H7 (cell line): ENCODE measurements around the gene ACOXL. TPM values are rescaled to one million over a fixed set of nuclear protein-coding genes. Genes with fewer than 3 reads are reported as not detected.
"Not testable (repeated sequence)": the region's sequence is repeated elsewhere in the genome, so short reads cannot be mapped to it uniquely, and the experiment has no call there.

Source experiments
- DNase-seq: peaks from one replicate; pipeline ENCODE4 v3.0.0; 2012
- H3K27me3 ChIP-seq: 2 replicates; pipeline ENCODE4 v1.6.0; 2011; ENCODE audit warnings: mild to moderate bottlenecking, low read length; ENCODE audit not compliant: control insufficient read depth, insufficient read depth
- H3K36me3 ChIP-seq: replicated peaks from 2 replicates; pipeline ENCODE4 v1.5.1; 2011; ENCODE audit warnings: low read length; ENCODE audit not compliant: control insufficient read depth, insufficient read depth
- H3K4me3 ChIP-seq: 2 replicates; pipeline ENCODE4 v1.5.1; 2011; ENCODE audit warnings: low read depth, mild to moderate bottlenecking, control low read depth, low read length, moderate library complexity; ENCODE audit not compliant: insufficient read depth
- total RNA-seq: library from RNA; depleted of rRNA; stranded (reverse); fragments of >200 nt; shearing (Covaris generic); gene quantifications from 2 replicates; pipeline ENCODE4 v1.2.3, GENCODE V29; 2014

Gene ACOXL
- total RNA-seq, 1 experiment from 2014 or later = 2.7 TPM

DNA sequence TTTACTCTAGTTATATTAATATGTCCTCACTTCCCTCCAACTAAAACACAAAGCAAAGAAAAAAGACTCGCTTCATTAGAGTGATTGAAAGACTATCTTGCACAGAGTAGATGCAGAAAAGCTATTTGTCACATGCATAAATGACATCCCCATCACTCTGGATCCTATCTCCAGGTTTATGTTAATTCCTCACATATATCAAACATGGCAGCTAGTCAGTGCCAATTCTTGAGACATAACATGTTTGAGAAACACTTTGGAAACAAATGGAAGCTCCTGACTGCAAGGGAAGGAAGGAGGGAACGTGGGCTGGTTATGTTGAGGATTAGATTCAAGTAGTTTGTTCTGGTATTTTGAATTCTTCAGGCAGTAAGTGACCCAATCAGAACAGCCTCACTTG, 298.6 kb downstream of the ACOXL start:
- no peak for DNase-seq
- no peaks in the 10 kb centered on the region for H3K27me3 ChIP-seq
- no peak overlapping the region for H3K4me3 ChIP-seq
- no peaks in the 10 kb centered on the region for H3K36me3 ChIP-seq

DNA sequence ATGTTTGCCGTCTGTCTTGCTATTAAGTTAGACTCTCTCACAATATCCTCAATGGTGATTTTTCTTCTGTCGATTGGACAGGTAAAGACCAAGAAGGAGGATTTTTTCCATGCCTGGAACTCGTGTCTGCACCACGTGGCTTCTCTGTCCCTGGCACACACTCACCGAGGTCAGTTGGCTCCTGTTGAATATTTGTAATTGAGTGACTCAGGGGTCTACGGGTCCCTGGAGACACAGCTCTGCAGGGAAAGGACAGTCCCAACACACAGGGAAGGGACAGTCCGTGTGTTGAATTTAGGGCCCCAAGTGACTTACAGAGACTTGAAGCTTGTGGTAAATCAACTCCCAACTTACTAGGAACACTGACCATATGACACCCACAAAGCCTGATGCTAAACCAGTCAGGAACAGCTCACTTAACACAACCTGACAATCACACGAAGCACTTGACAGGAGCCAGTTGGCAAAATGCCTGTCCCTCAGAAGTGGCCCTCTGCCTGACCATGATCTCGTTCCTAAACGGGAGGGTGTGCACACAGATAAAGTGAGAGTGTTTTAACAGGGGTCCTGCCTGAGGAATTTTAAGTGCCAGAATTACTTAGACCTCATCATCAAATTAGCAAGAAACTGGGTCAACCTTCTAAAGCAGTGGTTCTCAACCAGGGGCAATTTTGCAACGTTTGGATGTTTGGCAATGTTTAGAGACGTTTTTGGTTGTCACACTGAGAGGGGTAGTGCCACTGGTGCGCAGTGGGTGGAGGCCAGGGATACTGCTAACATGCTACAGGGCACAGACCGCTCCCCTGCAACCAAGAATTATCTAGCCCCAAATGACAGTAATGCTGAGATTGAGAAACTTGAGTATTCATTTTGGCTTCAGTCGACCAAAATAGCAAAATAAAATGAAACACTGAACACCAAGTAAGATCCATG, 299.4 kb downstream of the ACOXL start:
- no peak for DNase-seq
- Histone ChIP-seq H3K4me3 (no peak overlapping the region), H3K36me3 (no peaks in the 10 kb centered on the region)

DNA sequence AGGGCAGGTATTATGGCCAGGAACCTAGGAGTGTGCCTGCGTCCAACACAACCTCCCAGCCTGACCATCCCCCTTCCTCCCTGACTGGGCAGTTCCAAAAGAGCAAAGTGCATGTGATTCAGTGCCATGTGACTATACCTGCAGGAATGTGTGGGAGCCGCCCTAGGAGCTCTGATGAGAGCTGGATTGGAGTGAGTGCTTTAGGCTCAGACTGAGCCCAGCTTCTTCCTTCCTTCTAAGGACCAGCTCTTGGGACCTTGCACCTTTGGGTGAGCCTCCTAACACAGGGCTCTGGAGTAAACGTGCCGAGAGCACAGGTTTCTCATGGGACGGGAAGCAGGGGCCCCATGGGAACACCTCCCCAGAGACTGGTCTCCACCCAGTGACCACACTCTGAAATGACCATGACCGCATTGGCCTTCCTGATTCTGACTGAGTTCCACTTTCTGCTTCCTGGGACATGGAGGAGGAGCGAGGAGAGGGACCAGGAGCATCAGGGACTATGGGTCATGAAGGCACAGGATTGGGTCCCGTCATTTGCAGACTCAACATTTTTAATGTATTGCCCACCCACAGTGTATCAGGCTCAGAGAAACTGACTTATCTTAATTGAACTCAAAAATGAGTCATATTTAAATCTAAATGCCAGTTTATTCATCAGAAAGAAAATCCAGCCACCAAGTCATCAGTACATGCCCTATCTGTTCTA, 300.5 kb downstream of the ACOXL start:
- Histone ChIP-seq H3K36me3 (no peaks in the 10 kb centered on the region), H3K27me3 (no peaks in the 10 kb centered on the region), H3K4me3 (no peak overlapping the region)
- no peak for DNase-seq

More for the DNA sequence above, 299.4 kb downstream of the ACOXL start:
- H3K27me3 ChIP-seq = no peaks in the 10 kb centered on the region

DNA sequence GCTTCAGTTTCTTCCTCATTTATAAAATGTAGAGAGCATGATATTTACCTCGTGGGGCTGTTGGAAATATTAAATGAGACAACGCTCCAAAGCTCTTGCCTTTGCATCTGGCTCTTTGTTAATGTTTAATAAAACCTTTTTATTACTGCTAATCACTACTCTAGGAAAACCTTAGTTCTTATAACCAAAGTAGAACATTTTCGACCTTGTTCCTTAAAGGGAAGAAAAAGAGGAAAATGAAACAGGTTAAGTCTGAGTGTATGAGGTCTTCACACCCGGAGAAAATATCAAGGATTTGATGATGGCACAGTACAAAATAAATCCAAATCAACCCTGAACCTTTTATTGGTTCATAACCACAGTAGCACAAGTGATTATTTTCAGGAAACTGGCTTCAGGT, 301.8 kb downstream of the ACOXL start:
- Histone ChIP-seq H3K36me3 (no peaks in the 10 kb centered on the region), H3K4me3 (no peak overlapping the region), H3K27me3 (no peaks in the 10 kb centered on the region)
- no peak for DNase-seq

DNA sequence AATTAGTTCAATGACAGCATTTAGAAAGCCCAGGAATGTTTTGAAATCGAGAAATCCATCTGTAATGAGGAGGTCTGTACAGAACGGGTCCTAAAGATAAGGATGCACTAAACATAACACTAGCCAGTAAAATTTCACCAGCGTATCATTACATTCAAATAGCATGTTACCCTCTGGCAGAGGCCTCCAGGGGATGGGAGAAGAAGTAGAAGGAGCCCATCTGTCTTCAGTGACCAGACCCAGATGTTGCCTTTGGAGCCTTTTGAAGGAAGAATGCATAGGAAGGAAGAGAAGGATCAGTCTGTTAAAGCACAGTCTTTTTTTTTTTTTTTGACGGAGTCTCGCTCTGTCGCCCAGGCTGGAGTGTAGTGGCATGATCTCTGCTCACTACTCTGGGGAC, 302.2 kb downstream of the ACOXL start:
- H3K27me3 ChIP-seq = no peaks in the 10 kb centered on the region
- H3K4me3 ChIP-seq = no peak overlapping the region
- no peak for DNase-seq
- no peaks in the 10 kb centered on the region for H3K36me3 ChIP-seq

DNA sequence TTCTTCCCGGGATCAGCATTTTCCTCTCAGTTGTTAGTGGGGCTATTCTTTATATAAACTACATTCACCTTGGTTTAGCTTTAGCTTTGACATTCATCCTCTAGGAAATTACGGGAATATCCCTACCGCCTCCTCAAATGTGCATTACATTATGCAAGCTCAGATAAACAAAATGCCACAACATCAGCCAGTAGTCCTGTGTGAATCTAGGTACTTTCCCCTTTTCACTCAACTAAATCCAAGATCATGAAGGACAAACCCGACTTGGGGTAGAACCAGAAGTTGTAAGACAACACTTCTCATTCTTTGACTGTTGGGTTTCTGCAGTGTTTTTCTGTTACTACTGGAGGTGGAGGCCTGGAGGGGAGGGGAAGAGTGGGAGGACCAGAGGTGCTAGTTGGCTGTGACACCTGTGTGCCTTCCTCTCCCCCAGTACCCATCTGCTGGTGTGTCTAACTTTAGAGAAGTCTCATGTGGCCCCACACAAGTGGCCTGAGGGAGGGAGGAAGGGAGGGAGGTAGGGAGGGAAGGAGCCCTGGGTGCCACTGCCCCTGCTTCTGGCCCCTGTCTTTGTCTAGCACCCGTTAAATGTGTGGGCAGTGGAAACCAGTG, 303.6 kb downstream of the ACOXL start:
- Histone ChIP-seq H3K36me3 (no peaks in the 10 kb centered on the region), H3K4me3 (no peak overlapping the region), H3K27me3 (no peaks in the 10 kb centered on the region)
- no peak for DNase-seq

DNA sequence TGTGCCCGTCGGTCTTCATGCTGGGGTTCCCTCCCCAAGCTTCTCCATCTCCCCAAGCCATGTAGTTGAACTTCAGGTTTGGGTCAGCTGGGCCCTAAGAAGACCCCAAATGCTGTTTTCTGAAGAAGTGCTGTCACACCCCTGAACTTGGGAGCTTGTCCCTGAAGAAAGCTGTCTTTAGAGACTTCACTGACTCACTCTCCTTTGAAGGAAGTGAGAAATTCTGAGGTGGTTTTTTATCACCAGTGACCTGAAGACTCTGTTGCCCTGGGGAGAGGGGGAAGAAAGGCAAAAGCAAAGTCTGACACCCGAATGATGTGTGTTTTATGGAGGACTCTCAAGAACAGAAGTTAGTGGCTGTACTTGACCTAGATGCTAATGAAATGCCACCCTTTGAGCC, 304.8 kb downstream of the ACOXL start:
- H3K27me3 ChIP-seq = no peaks in the 10 kb centered on the region

DNA sequence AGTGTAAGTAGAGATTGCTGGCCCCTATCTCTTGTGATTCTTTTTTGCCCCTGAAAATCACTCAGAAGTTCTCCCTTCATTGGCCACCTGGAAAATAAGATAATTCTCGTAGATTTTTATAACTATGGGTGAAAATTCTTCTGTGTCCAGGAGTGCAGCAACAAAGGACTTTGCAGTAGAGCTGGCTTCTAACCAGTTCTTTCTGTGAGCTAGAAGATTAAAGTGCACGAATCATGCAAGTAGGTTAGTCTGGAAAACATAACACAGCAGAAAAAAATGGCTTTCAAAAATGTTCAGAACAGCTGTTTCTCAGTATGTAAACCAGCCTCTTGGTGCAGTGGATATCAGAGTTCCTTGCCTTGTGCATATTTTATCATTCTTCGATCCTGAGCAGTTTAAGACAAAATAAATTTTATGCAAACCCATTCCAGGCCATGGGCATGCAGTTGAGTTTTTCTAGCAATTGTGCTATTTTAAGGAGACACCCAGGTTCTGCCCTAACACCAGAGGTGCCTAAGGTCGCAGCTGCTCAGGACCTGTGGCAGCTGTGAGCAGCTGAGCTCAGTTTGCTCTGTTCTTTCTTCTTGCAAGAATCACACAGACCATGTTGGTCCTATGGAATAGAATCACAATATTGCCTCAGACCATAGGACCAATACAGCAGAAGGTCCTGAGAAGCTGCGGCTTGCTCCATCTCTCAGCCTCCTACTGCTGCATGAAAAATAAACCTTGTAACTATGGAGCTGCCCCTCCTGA, 307.4 kb downstream of the ACOXL start:
- no peak for DNase-seq
- no peaks in the 10 kb centered on the region for H3K27me3 ChIP-seq

More for the DNA sequence above, 304.8 kb downstream of the ACOXL start:
- no peak for DNase-seq
- H3K36me3 ChIP-seq = no peaks in the 10 kb centered on the region
- H3K4me3 ChIP-seq = no peak overlapping the region

DNA sequence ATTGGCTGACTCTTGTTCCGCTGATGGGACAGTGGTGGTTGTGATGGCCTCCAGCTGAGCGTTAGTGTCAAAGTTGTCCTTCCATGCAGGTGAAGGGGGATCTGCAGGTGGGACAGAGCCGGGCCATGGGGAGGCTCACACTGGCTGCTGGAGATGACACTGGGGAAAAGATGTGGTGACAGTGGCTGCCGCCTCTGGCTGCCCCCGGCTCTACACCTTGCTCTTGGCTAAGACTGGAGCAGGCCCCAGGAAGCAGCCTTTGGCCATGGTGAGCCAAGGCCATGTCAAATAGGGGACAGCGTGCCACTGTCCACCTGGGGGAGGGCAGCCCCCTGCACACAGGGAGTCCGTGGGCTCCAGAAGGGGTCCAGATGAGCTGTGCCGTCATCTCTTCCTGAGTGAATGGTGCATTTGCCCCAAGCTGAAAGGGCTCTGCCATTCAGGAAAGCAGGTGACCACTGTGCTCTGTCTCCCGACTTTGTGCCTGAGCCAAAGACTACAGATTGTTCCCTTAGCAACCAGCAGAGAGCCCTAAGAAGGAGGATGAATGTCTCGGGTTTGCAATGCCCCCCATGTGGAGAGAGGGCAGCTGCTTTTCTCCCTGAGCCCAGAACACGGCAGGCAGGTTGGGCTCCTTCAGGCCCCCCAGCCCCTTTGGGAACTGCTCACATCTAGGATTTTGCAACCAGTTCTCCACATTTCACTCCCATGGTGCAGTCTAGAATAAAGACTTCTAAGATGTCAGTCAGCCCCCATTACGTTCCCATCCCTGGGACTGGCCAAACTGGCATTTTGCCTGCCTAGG, 309.2 kb downstream of the ACOXL start:
- DNase-seq = peak; percentile 43
- H3K36me3 ChIP-seq = no peaks in the 10 kb centered on the region
- H3K27me3 ChIP-seq = no peaks in the 10 kb centered on the region
- H3K4me3 ChIP-seq = no peak overlapping the region

More for the DNA sequence above, 307.4 kb downstream of the ACOXL start:
- Histone ChIP-seq H3K36me3 (no peaks in the 10 kb centered on the region), H3K4me3 (no peak overlapping the region)

DNA sequence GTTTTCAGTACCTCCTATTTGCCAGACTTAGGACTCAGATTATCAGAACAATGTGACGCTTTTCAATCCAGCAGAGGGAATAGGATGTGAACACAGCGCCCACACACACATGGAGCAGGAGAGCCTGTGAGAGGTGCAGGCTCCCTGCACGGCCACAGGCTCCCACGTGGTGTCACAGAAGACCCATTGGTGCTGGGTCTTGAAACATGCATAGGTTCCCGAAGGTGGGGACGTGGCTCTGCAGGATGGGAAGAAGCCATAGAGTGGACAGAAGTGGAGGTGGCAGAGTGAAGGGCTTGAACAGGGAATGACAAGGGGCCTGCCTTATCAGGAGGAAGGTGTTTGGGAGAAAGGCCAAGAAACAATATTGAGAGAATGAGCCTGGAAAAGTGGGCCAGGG, 309.9 kb downstream of the ACOXL start:
- Histone ChIP-seq H3K36me3 (no peaks in the 10 kb centered on the region), H3K27me3 (no peaks in the 10 kb centered on the region), H3K4me3 (no peak overlapping the region)
- no peak for DNase-seq

DNA sequence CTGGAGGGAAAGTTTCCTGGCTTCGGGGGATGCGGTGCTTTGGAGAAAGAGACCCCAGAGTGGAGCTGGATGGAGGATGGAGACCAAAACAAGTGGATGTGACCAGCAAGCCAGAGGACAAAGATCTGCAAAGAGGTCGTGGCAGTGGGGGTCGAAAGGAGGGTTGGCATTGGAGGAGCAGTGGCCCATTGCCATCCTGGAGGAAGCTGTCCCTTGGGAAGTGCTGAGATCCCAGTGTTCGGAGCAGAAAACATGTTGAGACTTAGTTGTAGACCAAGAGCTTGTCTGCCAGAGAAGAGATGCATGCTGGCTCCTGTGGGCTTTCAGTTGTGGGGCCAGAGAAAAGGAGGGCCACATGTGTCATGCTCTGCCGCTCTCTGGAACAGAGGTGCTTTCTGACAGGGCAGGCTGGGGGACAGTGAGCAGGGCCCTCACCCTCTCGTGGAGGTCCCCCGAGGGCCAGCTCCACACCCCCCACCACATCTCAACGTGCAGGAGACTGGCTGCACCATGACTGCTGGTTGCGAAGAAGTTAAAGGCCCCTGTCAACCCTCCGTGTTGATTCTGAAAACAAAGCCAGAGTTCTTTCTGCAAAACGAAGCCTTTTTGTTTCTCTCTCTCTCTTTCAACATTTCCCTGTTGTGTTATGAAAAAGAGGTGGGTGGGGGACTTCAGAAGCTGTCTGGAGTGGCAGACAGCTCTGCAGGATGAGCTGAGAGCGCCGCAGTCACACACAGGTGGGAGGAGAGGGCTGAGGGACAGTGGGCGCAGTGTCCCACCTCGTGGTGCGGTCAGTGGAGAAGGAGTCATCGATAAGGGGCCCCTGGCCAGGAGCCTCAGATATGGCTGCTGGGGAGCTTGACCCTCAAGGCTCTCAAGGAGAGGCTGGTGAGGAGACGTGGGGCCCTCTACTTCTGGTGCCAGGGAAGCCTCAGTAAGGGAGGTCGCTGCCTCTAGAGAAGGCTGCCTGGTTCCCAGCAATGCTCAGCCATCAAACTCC, 310.7 kb downstream of the ACOXL start:
- no peak for DNase-seq
- H3K36me3 ChIP-seq = no peaks in the 10 kb centered on the region
- no peak overlapping the region for H3K4me3 ChIP-seq
- no peaks in the 10 kb centered on the region for H3K27me3 ChIP-seq

DNA sequence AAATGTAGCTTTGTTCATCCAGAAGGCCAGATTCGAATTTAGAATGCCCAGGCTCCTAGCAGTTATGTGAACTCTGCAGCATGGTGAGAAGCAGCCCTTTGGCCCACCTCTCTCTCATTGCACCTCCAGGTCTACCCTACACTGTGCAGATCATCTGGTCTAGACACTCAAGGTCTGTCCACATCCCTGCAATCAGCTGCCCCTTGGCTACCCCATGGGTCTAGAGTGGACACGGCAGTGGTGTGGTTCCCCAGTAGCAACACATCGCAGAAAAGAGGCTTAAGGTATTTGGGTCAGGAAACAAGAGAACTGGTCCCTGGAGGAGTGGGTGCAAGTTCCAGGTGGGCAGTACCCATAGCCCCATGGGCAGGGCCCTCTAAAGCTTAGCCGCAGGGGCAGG, 311.7 kb downstream of the ACOXL start:
- Histone ChIP-seq H3K4me3 (no peak overlapping the region), H3K36me3 (no peaks in the 10 kb centered on the region), H3K27me3 (no peaks in the 10 kb centered on the region)
- DNase-seq = no peak

DNA sequence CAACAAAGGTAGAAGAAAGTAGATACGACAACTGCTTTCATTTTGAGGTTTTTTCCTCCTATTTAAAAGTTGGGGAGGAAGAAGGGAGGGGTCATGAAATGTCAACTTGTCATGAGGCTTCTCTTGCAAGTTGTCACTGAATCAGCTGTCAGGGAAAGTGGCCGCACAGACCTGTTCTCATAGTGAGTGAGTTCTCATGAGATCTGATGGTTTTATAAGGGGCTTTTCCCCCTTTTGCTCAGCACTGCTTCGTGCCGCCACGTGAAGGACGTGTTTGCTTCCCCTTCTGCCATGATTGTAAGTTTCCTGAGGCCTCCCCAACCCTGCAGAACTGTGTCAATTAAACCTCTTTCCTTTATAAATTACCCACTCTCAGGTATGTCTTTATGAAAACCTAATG, 312.9 kb downstream of the ACOXL start:
- DNase-seq, H3K27me3 ChIP-seq, H3K36me3 ChIP-seq: not testable (repeated sequence)

More for the DNA sequence above, 312.9 kb downstream of the ACOXL start:
- H3K4me3 ChIP-seq = not testable (repeated sequence)
